ENCODE data around the gene CDK9. TPM values are rescaled to one million over a fixed set of nuclear protein-coding genes. Genes with fewer than 3 reads are reported as not detected.
A peak's percentile ranks its signal among the peaks of the same experiment; 100 is the strongest.
"Not testable (repeated sequence)": the region's sequence is repeated elsewhere in the genome, so short reads cannot be mapped to it uniquely, and the experiment has no call there.

CDK9 gene
- polyA plus RNA-seq, 1 donor, result 58.7 TPM

GRCh38 chr9:127826253-127826913 is 40.5 kb downstream of the CDK9 start:
- DNase-seq, result no peak

DNA sequence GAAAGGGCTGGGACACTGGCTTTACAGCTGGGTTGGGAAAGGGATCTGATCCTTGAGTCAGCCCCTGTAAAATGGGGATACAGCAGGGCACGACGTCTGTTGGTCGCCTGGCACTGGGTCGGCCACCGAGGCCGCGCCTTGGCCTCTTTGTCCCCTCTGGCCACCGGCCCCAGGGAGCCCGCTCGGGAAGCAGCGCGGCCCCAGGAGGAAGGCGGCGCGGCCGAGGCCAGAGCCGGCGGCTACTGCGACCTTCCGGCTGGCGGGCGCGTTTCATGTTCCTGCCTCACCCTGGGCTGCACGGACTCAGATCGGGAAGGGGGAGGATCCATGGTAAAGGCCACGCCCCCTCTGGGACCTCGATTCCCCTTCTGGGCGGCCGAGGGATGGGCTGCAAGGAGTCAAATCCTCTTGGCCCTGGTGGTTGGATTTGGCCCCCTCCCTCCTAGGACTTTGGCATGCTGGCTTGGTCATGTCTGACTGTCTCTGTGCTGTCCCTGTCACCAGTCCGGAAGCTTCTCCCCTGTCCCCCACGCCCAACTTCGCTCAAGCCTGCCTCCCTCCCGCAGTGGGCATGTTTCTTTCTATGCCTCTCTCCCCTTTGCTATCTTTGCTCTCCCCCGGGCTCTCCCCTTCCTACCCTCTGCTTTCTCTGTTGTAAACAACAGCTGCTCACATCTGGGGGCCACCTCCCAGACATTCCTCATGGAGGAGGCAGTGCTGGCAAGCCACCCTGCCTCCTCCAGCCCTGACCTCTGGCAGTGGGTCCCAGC is 42.6 kb downstream of the CDK9 start:
- DNase-seq, result peak; percentile 81

DNA sequence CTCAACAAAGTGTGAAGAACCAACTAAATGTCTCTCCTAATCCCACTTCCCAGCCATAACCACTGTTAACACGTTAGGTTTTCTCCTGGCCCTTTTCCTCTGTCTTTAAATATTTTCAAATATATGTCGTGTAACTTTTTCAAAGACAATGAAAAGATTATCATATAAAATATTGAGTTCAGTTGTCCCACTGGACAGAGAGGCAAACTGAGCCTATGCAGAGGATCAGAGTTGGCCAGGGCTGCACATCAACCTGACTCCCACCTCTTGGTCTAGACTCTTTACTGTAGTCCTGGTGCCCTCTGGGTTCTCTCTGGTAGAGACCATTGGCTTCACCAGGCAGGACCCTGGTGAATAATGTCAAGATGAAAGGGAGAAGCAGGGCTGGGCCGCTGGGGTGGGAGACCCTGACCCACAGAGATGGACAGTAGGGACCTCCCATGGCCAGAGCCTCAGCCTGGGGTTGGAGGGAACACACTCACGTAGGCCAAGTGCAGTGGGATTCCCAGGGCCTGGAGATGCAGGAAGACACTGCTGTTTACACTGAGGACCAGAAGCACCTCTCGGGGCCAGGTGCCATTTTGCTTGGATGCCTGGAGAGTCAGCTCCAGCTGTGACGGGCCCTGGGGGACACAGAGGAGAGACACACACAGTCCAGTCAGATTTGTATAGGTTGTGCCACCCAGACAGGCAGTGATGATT is 43.5 kb downstream of the CDK9 start:
- no peak for DNase-seq

- DNase-seq, result no peak
These were observed 46.4 kb downstream of the CDK9 start for GRCh38 chr9:127832248-127832647.

DNA sequence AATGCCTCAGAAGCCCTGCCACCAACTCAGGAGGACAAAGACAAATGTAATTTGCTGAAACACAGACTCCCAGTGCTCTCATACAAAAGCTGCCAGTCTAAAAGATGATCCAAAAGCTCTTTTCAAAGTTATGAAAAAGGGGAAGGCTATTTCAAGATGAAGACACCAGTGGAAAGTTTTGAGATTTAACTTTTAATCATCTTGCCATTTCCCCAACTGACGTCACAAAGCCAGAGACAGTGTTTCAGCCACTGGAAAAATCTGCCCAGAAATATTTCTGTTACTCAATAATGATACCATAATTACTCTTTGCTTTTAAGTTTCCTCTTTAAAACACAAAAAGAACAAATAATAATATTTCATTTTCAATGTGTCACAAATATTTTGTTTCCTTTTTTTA is 47.7 kb downstream of the CDK9 start:
- no peak for DNase-seq

GRCh38 chr9:127835991-127836516 is 50.2 kb downstream of the CDK9 start:
- DNase-seq, result peak; percentile 61

- DNase-seq, result not testable (repeated sequence)
These were observed 50.7 kb downstream of the CDK9 start for GRCh38 chr9:127836561-127836960.

GRCh38 chr9:127837346-127837745 is 51.5 kb downstream of the CDK9 start:
- DNase-seq, result no peak

GRCh38 chr9:127838375-127839078 is 52.7 kb downstream of the CDK9 start:
- no peak for DNase-seq

Other genes with a start within 250 kb of the CDK9 start
- gene STXBP1, start 173.8 kb upstream of the CDK9 start, polyA plus RNA-seq (ENCODE audit: insufficient read length), result 15.7 TPM
- 1.4 TPM for gene CFAP157, start 79.0 kb upstream of the CDK9 start, polyA plus RNA-seq (ENCODE audit: insufficient read length)
- 10.3 TPM for gene PTRH1, start 70.4 kb upstream of the CDK9 start, polyA plus RNA-seq (ENCODE audit: insufficient read length)
- 0.04 TPM for gene TTC16, start 70.0 kb upstream of the CDK9 start, polyA plus RNA-seq (ENCODE audit: insufficient read length)
- 9.7 TPM for gene TOR2A, start 50.7 kb upstream of the CDK9 start, polyA plus RNA-seq (ENCODE audit: insufficient read length)
- 28.2 TPM for gene SH2D3C, start 7.4 kb upstream of the CDK9 start, polyA plus RNA-seq (ENCODE audit: insufficient read length)
- 48.6 TPM for gene FPGS, start 16.8 kb downstream of the CDK9 start, polyA plus RNA-seq (ENCODE audit: insufficient read length)
- 71.6 TPM for gene ENG, start 68.6 kb downstream of the CDK9 start, polyA plus RNA-seq (ENCODE audit: insufficient read length)
- 1,359 TPM for gene AK1, start 91.6 kb downstream of the CDK9 start, polyA plus RNA-seq (ENCODE audit: insufficient read length)
- gene ST6GALNAC6, start 113.6 kb downstream of the CDK9 start, polyA plus RNA-seq (ENCODE audit: insufficient read length), result 70.5 TPM
- gene ST6GALNAC4, start 131.0 kb downstream of the CDK9 start, polyA plus RNA-seq (ENCODE audit: insufficient read length), result 46.7 TPM
- 3.3 TPM for gene PIP5KL1, start 144.7 kb downstream of the CDK9 start, polyA plus RNA-seq (ENCODE audit: insufficient read length)
- 21.8 TPM for gene DPM2, start 151.8 kb downstream of the CDK9 start, polyA plus RNA-seq (ENCODE audit: insufficient read length)
- 17.8 TPM for gene EEIG1, start 195.0 kb downstream of the CDK9 start, polyA plus RNA-seq (ENCODE audit: insufficient read length)